Esophagus squamous epithelium (tissue), 4 donors: ENCODE results near the gene EGFR.

ENCODE experiments used
- POLR2A ChIP-seq, 4 donors: fragments of 450-650 bp; IDR thresholded peaks; one replicate each; pipeline ENCODE4 v1.6.1; 2017; ENCODE audit warnings: antibody characterized with exemption in 4 of 4, mild to moderate bottlenecking in 4 of 4, moderate library complexity in 3 of 4
- TF ChIP-seq, protein P1 (sequence below), 6 experiments: fragments of 450-650 bp in 4 of 6; fragments of 200-600 bp in 2 of 6; sonication (generic) in 2 of 6; IDR thresholded peaks; one replicate each; pipeline ENCODE4 v1.5.1; 2016 to 2019; ENCODE audit warnings: antibody characterized with exemption in 6 of 6, mild to moderate bottlenecking in 4 of 6, moderate library complexity in 4 of 6

DNA sequence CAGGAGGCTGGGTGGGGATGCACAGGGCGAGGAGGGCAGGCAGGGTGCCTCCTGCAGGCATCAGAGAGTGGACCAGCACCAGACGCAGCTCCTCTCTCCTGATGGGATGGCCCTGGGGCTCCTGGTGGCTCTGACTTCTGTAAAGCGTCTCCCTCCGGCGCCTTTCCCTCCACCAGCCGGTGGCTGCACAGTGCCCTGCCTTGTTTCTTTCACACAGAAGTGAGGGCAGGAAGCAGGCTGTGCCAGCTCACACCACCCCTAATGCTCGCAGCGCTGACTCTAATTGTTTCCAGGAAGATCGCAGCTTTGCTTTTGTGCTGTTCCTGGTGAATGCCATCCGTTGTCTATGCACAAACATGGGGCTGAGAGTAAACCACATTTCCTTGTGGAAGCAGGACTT, 194.0 kb downstream of the EGFR start:
- TF ChIP-seq, protein P1, sequence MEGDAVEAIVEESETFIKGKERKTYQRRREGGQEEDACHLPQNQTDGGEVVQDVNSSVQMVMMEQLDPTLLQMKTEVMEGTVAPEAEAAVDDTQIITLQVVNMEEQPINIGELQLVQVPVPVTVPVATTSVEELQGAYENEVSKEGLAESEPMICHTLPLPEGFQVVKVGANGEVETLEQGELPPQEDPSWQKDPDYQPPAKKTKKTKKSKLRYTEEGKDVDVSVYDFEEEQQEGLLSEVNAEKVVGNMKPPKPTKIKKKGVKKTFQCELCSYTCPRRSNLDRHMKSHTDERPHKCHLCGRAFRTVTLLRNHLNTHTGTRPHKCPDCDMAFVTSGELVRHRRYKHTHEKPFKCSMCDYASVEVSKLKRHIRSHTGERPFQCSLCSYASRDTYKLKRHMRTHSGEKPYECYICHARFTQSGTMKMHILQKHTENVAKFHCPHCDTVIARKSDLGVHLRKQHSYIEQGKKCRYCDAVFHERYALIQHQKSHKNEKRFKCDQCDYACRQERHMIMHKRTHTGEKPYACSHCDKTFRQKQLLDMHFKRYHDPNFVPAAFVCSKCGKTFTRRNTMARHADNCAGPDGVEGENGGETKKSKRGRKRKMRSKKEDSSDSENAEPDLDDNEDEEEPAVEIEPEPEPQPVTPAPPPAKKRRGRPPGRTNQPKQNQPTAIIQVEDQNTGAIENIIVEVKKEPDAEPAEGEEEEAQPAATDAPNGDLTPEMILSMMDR (IDR thresholded peaks at IDR 0.05) = no peak
- no peak for TF ChIP-seq POLR2A (IDR thresholded peaks at IDR 0.05)
